HepG2 (cell line): ENCODE measurements around the gene ABCB9. TPM values are rescaled to one million over a fixed set of nuclear protein-coding genes. Genes with fewer than 3 reads are reported as not detected.
A peak's percentile ranks its signal among the peaks of the same experiment; 100 is the strongest.

Experiments used
- AGO1 ChIP-seq: fragments of 200-400 bp; formaldehyde crosslinking; IDR thresholded peaks from 2 replicates; pipeline ENCODE4 v1.6.1; 2017; ENCODE audit warnings: mild to moderate bottlenecking, low read depth, low read length, moderate library complexity; ENCODE audit not compliant: poor library complexity, severe bottlenecking
- CEBPG ChIP-seq: IDR thresholded peaks from 2 replicates; pipeline ENCODE4 v1.6.1; 2016
- EP300 ChIP-seq, 3 experiments: sonication (generic) in 1 of 3; formaldehyde crosslinking in 1 of 3; IDR thresholded peaks; 2 replicates each; pipeline versions ENCODE4 v1.5.1 to v1.6.1; 2011 to 2020; ENCODE audit warnings: low read depth in 2 of 3, low read length in 2 of 3, borderline replicate concordance in 1 of 3, improper control_type of control experiment in 1 of 3, mild to moderate bottlenecking in 1 of 3, missing genetic modification reagents in 1 of 3, moderate library complexity in 1 of 3
- FOSL2 ChIP-seq: sonication (generic); formaldehyde crosslinking; IDR thresholded peaks from 2 replicates; pipeline ENCODE4 v1.4.0; 2020; ENCODE audit warnings: missing genetic modification reagents
- THAP11 ChIP-seq: IDR thresholded peaks from 2 replicates; pipeline ENCODE4 v1.6.1; 2016; ENCODE audit warnings: missing biosample characterization, missing genetic modification reagents
- ZMYM3 ChIP-seq: sonication (generic); formaldehyde crosslinking; IDR thresholded peaks from 2 replicates; pipeline ENCODE4 v1.5.1; 2020; ENCODE audit warnings: mild to moderate bottlenecking, missing genetic modification reagents
- ZNF616 ChIP-seq: sonication (generic); formaldehyde crosslinking; IDR thresholded peaks from 2 replicates; pipeline ENCODE4 v1.5.0; 2020; ENCODE audit warnings: low read depth, mild to moderate bottlenecking, missing genetic modification reagents
- ZNF747 ChIP-seq: sonication (generic); formaldehyde crosslinking; IDR thresholded peaks from 2 replicates; pipeline ENCODE4 v1.8.1; 2023; ENCODE audit warnings: missing genetic modification reagents, mild to moderate bottlenecking, borderline replicate concordance
- polyA plus RNA-seq, 8 experiments: library from polyadenylated mRNA; depleted of rRNA in 3 of 8; stranded (reverse) in 7 of 8; unstranded in 1 of 8; fragments of >200 nt; fragmentation: Illumina TruSeq in 4 of 8; extraction: Trizol in 4 of 8; gene quantifications; 2 replicates each; pipeline versions ENCODE4 v1.2.1 to v1.2.3, GENCODE V29; 2011 to 2016; ENCODE audit warnings: low read depth in 4 of 8, missing spikeins in 1 of 8, mixed read lengths in 1 of 8; ENCODE audit not compliant: insufficient read depth in 1 of 8
- total RNA-seq, 5 experiments: library from RNA; depleted of rRNA; stranded (reverse); fragments of >200 nt; fragmentation: Illumina TruSeq; extraction: Trizol; gene quantifications; 2 replicates each; pipeline ENCODE4 v1.2.3, GENCODE V29; 2016; ENCODE audit warnings: low read depth in 1 of 5
- TF ChIP-seq, protein P1 (sequence below): sonication (generic); formaldehyde crosslinking; IDR thresholded peaks from 2 replicates; pipeline ENCODE4 v1.4.0; 2020; ENCODE audit warnings: missing genetic modification reagents, mild to moderate bottlenecking, borderline replicate concordance
- TF ChIP-seq, protein P2 (sequence below): sonication (generic); formaldehyde crosslinking; IDR thresholded peaks from 2 replicates; pipeline ENCODE4 v1.5.1; 2020; ENCODE audit warnings: missing genetic modification reagents, mild to moderate bottlenecking, borderline replicate concordance
- TF ChIP-seq, protein P3 (sequence below): sonication (generic); formaldehyde crosslinking; IDR thresholded peaks from 2 replicates; pipeline ENCODE4 v1.4.0; 2020; ENCODE audit warnings: mild to moderate bottlenecking, missing genetic modification reagents
- TF ChIP-seq, protein P4 (sequence below): sonication (generic); formaldehyde crosslinking; IDR thresholded peaks from 2 replicates; pipeline ENCODE4 v1.4.0; 2020; ENCODE audit warnings: missing genetic modification reagents

The ABCB9 gene
- total and polyA plus RNA-seq, 2 of the 13 experiments (the other 11 are each of a cell fraction or from before 2014, with no cell fraction given) = 5.1 to 6.0 TPM

DNA sequence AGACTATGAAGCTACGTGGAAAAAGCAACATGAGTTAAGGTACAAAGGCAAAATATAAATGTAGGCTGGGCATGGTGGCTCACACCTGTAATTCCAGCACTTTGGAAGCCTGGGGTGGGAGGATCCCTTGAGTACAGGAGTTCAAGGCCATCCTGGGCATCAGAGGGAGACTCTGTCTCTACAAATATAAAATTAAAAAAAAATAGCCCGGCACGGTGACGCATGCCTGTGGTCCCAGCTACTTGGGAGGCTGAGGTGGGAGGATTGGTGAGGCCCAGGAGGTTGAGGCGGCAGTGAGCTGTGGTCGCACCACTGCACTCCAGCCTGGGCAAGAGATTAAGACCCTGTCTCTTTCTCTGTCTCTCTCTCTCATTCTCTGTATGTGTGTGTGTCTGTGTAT, 66.4 kb downstream of the ABCB9 start (continued):
- peak; percentile 63 for TF ChIP-seq FOSL2 (CRISPR knock-in tag)
- TF ChIP-seq, protein P1, sequence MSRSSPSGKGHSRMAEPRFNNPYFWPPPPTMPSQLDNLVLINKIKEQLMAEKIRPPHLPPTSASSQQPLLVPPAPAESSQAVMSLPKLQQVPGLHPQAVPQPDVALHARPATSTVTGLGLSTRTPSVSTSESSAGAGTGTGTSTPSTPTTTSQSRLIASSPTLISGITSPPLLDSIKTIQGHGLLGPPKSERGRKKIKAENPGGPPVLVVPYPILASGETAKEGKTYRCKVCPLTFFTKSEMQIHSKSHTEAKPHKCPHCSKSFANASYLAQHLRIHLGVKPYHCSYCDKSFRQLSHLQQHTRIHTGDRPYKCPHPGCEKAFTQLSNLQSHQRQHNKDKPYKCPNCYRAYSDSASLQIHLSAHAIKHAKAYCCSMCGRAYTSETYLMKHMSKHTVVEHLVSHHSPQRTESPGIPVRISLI (CRISPR knock-in tag) = peak; percentile 76
- no peak for TF ChIP-seq THAP11 (CRISPR knock-in tag)
- no peak for TF ChIP-seq ZNF747 (CRISPR knock-in tag)
- TF ChIP-seq ZMYM3 (CRISPR knock-in tag) = 0 out of 2 replicates have a peak, but pooled peaks have one; percentile 31
- TF ChIP-seq, protein P2, sequence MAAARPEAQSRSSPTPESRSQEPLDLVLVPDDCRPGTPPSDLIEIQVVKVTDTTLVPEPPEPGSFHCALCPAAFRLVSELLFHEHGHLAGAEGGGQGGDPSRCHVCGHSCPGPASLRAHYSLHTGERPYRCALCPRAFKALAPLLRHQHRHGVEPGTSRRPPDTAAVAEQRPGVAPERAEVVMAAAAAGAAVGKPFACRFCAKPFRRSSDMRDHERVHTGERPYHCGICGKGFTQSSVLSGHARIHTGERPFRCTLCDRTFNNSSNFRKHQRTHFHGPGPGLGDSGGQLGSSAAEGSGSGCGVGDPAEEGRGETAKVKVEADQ = no peak
- TF ChIP-seq, protein P3, sequence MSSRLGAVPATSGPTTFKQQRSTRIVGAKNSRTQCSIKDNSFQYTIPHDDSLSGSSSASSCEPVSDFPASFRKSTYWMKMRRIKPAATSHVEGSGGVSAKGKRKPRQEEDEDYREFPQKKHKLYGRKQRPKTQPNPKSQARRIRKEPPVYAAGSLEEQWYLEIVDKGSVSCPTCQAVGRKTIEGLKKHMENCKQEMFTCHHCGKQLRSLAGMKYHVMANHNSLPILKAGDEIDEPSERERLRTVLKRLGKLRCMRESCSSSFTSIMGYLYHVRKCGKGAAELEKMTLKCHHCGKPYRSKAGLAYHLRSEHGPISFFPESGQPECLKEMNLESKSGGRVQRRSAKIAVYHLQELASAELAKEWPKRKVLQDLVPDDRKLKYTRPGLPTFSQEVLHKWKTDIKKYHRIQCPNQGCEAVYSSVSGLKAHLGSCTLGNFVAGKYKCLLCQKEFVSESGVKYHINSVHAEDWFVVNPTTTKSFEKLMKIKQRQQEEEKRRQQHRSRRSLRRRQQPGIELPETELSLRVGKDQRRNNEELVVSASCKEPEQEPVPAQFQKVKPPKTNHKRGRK = no peak
- TF ChIP-seq, protein P4, sequence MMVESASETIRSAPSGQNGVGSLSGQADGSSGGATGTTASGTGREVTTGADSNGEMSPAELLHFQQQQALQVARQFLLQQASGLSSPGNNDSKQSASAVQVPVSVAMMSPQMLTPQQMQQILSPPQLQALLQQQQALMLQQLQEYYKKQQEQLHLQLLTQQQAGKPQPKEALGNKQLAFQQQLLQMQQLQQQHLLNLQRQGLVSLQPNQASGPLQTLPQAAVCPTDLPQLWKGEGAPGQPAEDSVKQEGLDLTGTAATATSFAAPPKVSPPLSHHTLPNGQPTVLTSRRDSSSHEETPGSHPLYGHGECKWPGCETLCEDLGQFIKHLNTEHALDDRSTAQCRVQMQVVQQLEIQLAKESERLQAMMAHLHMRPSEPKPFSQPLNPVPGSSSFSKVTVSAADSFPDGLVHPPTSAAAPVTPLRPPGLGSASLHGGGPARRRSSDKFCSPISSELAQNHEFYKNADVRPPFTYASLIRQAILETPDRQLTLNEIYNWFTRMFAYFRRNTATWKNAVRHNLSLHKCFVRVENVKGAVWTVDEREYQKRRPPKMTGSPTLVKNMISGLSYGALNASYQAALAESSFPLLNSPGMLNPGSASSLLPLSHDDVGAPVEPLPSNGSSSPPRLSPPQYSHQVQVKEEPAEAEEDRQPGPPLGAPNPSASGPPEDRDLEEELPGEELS (CRISPR knock-in tag) = 0 out of 2 replicates have a peak, but pooled peaks have one; percentile 18
- no peak for TF ChIP-seq CEBPG (CRISPR knock-in tag)
- TF ChIP-seq ZNF616 (CRISPR knock-in tag) = no peak
- peak in 1 of 2 experiments; percentile 50; a peak in 1 of 4 replicates for TF ChIP-seq EP300 (IDR thresholded peaks at IDR 0.05; ENCODE audit: low read depth in 2 of 2, low read length in 2 of 2)
- TF ChIP-seq EP300 (CRISPR knock-in tag; IDR thresholded peaks at IDR 0.05; ENCODE audit: borderline replicate concordance) = no peak
- TF ChIP-seq AGO1 = no peak
